ENCODE results near the gene TMOD2.

The TMOD2 gene

GRCh38 chr15:51825698-51826097 lies 74.3 kb downstream of the TMOD2 start:
- DNase-seq (ENCODE audit: low spot score): no peak

- DNase-seq (ENCODE audit: low spot score): peak; percentile 55
These were observed 77.4 kb downstream of the TMOD2 start for GRCh38 chr15:51828621-51829375.

DNA sequence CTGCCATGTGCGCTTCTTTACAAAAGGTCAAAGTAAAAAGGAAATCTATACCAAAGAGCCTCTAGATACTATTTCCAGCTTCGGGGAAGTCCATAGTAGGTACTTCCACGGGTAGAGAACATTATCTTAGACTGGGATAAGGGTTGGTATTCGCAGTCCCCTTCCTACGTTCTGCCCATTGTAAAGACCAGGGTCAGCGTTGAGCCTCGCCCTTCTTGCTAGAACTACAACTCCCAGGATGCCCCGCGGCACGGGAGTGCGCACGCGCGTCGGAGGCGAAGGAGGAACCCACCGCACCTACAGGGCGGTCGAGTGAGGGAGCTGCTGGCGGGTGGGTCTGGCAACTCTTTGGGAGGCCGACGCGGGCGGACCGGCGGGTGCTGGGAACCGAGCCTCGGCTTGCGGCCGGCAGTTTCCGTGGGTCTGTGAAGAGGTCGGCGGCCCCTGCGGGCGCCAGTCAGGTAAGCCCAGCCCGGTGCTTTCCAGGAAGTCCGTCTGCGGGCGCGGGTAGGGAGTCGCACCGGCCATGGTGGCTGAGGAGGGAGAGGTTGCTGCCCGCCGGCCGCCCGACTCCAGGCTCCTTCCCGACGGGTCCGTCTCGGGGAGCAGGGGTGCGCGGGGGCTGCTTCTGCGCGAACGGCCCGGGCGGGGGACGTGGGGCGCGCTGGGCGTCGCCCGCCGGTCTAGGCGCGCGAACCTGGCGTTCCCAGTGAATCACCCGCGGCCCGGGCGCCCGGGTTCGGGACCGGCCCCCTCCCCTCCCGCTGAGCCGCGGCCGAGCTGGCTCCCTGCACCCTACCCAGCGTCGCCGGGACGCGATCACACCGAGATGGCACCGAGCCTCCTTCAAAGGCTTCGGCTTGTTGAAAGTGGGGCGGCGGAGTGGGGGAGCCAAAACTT lies 78.2 kb downstream of the TMOD2 start, which contains the start of gene TMOD3:
TSS of gene TMOD3 (plus strand) at position 278 of the 900 bp plus-strand sequence. CDS start 33,232 bp downstream, outside the sequence.
- DNase-seq (ENCODE audit: low spot score): peak; percentile 92

GRCh38 chr15:51830276-51830806 lies 78.9 kb downstream of the TMOD2 start:
- peak; percentile 21 for DNase-seq (ENCODE audit: low spot score)

GRCh38 chr15:51833772-51834171 lies 82.4 kb downstream of the TMOD2 start:
- no peak for DNase-seq (ENCODE audit: low spot score)

GRCh38 chr15:51837792-51838251 lies 86.4 kb downstream of the TMOD2 start:
- DNase-seq (ENCODE audit: low spot score): no peak

- no peak for DNase-seq (ENCODE audit: low spot score)
These were observed 86.9 kb downstream of the TMOD2 start for GRCh38 chr15:51838270-51838669.

DNA sequence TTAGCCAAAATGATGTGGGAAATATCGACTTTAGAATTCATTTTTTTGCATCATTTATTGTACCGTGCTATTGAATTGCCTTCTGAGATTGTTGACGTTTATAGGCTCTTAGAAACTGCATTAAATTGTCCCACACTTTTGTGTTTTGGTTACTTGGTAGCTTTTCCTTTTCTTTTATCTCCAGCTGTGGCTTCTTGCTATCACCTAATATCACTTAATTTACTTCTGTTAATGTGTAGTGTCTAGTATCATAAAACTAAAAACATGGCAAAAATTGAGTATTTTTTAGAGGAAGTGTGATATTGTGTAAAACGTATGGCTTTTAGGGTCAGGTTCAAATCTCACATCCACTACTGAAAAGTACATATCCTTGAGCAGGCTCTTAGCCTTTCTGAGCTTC lies 89.3 kb downstream of the TMOD2 start:
- DNase-seq (ENCODE audit: low spot score): no peak

DNA sequence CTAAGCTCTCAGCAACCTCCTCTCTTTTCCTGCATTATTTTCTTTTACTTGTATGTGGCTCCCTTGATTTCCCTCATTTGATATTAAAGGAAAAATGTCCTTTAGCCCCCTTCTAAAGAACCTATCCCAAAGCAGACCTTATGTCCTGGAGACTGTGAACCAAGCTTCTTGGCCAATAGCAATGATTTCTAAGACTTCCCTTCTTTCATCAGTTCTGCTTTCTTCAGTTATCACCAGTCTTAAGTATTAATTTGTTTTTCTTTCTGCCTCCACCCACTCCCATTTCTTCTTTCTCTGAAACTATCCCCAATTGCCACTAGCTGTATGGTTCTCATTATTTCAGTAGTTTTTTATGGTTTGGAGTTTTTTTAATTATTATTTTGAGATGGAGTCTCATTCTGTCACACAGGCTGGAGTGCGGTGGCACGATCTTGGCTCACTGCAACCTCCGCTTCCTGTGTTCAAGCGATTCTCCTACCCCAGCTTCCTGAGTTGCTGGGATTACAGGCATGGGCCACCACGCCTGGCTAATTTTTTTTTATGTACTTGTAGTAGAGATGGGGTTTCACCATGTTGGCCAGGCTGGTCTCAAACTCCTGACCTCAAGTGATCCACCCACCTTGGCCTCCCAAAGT lies 90.1 kb downstream of the TMOD2 start:
- DNase-seq (ENCODE audit: low spot score): no peak

DNA sequence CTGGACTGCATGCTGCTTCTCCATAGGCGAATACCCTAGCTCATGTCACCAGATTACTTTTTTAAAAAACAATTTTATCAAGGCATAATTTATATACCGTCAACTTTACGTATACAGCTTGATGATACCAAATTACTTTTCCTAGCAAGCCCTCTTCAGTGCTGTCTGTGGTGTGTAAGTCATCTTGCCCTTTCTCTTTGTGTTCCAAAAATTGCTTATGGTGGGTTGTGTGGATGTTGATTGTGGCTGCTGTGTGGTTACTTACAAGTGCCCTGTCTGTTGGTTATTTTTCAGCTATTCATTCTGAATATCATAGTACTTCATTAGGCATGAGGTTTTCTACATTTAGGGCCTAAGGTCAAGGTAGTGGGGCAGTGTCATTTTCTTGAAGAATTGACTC lies 90.9 kb downstream of the TMOD2 start:
- no peak for DNase-seq (ENCODE audit: low spot score)

GRCh38 chr15:51842852-51843737 lies 91.7 kb downstream of the TMOD2 start:
- peak; percentile 68 for DNase-seq (ENCODE audit: low spot score)

DNA sequence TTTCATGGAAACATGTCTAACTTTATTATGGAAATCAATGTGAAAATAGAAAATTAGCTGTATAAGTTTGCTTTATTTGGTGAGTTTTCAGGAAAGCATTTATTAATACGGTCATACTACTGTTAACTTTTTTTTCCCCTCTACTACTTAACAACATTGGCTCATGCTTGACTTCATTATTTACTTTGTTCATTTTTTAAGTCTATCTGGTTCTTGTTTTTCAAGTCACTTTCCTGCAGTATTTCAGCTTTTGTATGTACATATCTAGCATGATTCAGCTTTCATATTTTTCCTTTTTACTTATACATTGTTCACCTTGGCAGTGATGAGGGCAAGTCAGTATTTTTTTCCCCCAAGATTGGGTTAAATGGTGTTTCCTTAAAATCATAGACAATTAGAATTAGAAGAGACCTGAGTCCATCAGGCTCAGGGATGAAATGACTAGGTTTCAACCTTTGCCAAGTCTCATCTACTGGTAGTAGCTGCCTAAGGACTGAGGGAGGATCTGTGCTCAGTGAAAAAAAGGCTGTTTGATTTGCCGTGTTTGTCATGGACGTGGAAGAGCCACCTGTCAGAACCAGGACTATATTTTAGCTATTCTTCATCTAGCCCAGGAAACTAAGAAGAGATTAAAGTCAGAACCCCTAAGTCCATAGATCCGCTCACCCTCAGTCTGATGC lies 93.5 kb downstream of the TMOD2 start:
- no peak for DNase-seq (ENCODE audit: low spot score)

GRCh38 chr15:51846066-51846462 lies 94.7 kb downstream of the TMOD2 start:
- no peak for DNase-seq (ENCODE audit: low spot score)

GRCh38 chr15:51846463-51847230 lies 95.2 kb downstream of the TMOD2 start:
- DNase-seq (ENCODE audit: low spot score): no peak

- DNase-seq (ENCODE audit: low spot score): no peak
These were observed 97.4 kb downstream of the TMOD2 start for GRCh38 chr15:51848811-51849210.

DNA sequence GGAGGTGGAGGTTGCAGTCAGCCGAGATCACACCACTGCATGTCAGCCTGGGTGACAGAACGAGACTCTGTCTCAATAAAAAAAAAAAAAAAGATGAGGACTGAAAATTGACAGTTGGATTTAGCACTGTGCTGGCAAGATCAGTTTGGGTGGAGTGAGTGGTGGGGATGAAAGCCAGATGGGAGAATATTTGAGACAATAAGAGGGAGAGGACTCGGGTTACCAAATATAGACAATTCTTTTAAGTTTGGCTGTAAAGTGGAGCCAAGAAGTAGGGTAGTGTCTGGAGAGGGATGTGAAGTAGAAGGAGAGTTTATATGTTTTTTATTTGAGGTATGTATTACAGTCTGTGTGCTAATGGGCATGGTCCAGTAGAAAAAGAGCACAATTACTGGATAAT lies 98.5 kb downstream of the TMOD2 start:
- no peak for DNase-seq (ENCODE audit: low spot score)

- no peak for DNase-seq (ENCODE audit: low spot score)
These were observed 102.6 kb downstream of the TMOD2 start for GRCh38 chr15:51853998-51854397.

DNA sequence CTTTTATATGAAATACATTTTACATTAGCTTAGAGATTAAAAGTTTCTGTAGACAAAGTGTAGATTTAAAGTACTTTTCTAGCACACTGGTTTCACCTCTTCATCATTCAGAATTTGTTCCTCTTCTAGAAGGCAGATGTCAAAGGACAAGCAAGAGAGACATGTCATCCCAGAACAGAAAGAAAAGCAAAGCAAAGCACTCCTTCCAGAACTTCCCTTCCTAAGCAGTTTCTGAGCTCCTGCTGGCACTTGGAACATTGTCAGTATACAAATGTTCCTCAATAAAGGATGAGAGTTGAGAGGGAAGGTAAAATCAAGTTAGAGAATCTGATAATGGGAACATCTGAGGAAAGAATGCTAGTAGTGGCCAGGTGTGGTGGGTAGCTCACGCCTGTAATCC lies 104.2 kb downstream of the TMOD2 start:
- no peak for DNase-seq (ENCODE audit: low spot score)

- no peak for DNase-seq (ENCODE audit: low spot score)
These were observed 105.5 kb downstream of the TMOD2 start for GRCh38 chr15:51856714-51857380.
